Right hindlimb (tissue), 1 donor: Measurements from ENCODE around the gene TXLNA.
"Not testable (repeated sequence)": the region's sequence is repeated elsewhere in the genome, so short reads cannot be mapped to it uniquely, and the experiment has no call there.

Experiments
- DNase-seq: peaks from one replicate; pipeline ENCODE4 v3.0.0-alpha.2; 2018

TXLNA gene

DNA sequence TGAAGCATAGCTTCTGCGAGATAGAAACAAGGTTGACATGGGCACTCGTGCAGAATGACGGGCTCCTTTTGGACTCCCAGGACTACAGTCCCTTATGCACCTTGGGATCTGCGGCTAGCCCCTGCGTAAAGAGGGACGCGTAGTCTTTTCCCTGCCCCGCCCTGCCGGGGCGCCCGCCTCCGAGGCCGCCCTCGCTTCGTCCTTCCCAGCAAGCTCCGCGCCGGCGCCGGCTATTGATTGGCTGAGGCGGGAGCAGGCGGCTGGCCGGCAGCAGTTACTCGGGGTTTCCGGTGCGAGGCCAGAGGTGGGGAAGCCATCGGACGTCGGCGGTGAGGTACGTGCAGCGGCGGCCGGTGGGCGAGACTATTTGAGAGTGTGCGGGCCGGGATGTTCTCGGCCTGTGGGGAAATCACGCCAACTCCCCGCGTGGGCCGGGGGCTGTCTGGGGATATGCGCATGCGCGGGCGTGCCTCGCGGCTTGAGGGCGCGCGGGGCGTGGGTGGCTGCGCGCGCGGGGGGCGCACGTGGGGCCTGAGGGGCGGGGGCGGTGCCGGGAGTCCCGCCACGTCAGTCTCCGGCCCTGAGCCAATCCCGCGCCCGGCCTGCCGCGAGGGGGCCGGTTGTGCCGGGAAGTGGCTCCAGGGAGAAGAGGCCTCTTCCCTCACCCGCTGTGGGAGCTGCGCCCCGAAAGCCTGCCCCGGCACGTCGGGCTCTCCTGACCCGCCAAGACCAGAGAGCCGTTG, at the start of gene TXLNA:
Gene TXLNA, plus strand, starts transcription at position 233 of the 743 bp plus-strand sequence. CDS start 671 bp downstream, outside the sequence.
- DNase-seq = peak; percentile 97

DNA sequence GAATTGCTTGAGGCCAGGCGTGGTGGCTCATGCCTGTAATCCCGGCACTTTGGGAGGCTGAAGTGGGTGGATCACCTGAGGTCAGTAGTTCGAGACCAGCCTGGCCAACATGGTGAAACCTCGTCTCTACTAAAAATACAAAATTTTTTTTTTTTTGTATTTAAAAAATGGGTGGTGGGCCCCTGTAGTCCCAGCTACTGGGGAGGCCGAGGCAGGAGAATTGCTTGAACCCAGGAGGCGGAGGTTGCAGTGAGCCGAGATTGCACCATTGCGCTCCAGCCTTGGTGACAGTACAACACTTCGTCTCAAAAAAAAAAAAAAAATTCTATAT, 45.6 kb upstream of the TXLNA start:
- DNase-seq = not testable (repeated sequence)

GRCh38 chr1:32137111-32137510, 42.4 kb upstream of the TXLNA start:
- DNase-seq = no peak

GRCh38 chr1:32138965-32139364, 40.5 kb upstream of the TXLNA start:
- DNase-seq = no peak

- DNase-seq = peak; percentile 89
Observed at GRCh38 chr1:32142446-32143301, 36.8 kb upstream of the TXLNA start.

GRCh38 chr1:32143302-32143695, 36.2 kb upstream of the TXLNA start:
- not testable (repeated sequence) for DNase-seq

- DNase-seq = no peak
Observed at GRCh38 chr1:32144033-32144432, 35.4 kb upstream of the TXLNA start.

DNA sequence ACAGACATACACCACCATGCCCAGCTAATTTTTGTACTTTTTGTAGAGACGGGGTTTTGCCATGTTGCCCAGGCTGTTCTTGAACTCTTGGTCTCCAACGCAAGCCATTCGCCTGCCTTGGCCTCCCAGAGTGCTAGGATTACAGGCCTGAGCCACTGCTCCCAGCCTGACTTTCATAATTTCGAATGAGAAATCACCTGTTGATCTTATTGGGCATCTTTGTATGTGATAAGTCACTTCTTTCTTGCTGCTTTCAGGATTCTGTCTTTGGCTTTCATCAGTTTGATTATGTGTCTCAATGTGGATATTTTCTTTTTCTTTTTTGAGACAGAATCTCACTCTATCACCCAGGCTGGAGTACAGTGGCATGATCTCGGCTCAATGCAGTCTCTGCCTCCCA, 31.7 kb upstream of the TXLNA start:
- DNase-seq = not testable (repeated sequence)

DNA sequence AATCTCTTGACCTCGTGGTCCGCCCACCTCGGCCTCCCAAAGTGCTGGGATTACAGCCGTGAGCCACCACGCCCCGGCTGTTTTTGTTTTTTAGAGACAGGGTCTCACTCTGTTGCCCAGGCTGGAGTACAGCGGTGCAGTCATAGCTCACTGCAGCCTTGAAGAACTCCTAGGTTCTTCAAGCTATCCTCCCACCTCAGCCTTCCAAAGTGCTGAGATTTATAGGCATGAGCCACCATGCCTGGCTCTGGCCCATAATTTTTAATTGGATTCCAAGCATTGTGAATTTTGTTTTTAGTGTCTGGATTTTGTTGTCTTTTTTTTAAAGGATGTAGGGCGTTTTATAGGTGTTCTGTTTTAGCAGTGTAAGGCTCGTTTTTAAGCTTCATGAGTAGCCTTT, 28.6 kb upstream of the TXLNA start:
- no peak for DNase-seq

DNA sequence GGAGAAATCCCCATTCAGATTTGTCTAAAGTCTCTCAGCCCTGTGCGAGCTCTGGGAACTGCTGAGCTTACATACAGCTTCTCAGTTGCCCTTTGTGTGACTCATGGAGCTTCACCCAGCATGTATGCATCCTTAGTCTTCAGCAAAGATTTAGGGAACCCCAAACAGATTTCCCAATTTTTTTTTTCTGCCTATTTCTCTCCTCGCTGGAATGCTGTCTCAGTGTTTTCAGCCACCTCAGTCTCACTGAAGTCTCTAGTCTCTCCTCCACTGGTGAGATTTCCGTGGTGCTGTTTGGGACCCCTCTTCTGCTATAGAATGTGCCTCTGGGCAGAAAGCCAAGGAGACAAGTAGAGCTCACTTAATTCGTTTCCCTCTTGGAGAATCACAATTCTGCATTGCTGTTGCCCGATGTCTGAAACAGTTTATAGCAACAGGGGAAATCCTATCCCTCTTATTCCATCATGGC, 28.1 kb upstream of the TXLNA start:
- DNase-seq = peak; percentile 45

DNA sequence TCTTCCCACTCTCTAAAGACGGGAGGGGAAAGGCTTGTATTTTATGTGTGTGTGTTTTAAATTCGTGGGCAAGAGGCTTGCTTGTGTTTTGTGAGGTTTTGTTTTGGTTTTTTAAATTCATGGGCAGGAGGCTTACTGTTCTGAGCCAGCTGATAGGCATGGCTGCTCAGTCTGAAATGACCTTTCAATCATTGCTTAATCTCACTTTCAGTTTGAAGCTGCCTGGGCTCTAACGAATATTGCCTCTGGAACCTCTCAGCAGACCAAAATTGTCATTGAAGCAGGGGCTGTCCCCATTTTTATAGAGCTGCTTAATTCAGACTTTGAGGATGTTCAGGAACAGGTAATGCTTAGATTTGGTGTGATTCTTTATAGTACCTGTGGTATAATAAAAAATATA, 20.3 kb upstream of the TXLNA start:
- DNase-seq = no peak

DNA sequence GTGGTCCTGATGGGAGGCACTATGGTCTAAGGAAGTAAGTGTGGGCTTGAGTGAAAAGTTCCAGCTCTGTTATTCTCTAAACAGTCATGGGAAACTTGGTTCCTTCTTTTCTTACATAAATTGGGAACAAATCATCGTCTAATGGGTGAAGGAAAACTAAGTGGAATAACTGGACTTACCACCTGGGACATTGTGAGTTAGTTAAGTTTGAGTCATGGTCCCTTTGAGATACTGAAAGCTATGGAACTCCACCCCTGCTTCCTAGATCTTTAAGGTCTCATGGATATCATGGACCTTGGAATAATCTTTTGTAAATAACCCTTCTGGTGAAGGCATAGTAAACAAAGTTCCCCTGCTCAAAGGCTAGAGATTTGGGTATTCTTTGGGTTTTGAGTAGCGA, 16.1 kb upstream of the TXLNA start:
- no peak for DNase-seq

- DNase-seq = not testable (repeated sequence)
Observed at GRCh38 chr1:32165633-32166032, 13.8 kb upstream of the TXLNA start.

DNA sequence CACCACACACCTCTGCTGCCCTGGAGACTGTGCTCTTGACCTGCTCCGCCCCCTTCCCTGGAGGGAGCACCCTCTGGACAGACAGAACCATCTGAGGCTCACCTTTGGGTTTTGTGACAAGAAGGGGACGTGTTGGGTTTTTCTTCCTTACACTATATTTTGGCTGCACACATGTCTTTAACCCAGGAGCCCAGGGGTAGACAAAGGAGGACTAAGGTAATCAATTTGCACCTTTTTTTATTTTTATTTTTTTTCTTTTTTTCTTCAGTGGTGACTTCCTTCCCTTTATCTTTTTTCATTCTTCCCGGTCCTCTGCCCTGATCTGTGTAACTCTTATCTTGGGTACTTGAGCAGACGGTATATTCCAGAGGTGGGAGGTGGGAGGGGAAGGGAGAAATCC, 8.5 kb upstream of the TXLNA start:
- DNase-seq = no peak

DNA sequence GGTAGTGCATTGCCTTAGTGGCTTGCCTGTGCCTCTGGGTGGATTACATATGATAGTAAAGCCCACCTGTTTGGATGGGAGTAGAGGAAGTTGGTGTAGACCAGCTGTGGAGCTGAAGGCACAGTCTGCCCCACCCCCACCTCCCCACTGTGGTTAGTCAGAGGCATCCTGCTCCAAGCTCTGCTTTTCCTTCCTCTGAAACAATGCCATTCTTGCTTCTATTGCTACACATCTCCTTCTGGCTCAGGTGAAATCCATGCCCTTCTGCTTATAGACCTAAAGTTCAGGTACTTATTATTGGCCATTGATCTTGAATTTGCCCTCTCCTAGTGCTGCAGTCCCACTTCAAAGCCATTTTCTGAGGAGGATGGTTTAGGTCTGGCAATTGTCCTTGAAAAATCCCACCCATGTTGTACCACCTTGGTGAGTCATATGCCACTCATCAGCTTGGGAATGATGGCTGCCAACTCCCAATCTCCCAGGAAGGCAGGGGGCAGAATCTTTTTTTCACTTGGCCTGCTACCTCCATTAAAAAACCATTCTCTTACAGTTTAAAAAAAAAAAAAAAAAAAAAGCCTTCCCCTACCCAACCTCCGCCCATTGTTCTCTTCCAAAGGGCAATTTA, 6.7 kb upstream of the TXLNA start:
- no peak for DNase-seq

GRCh38 chr1:32178380-32179192, 889 bp upstream of the TXLNA start:
- DNase-seq = no peak

- no peak for DNase-seq
Observed at GRCh38 chr1:32179193-32179442, 357 bp upstream of the TXLNA start.

- peak; percentile 77 for DNase-seq
Observed at GRCh38 chr1:32180186-32181060, 948 bp downstream of the TXLNA start.

GRCh38 chr1:32181065-32181464, 1.6 kb downstream of the TXLNA start:
- no peak for DNase-seq

- no peak for DNase-seq
Observed at GRCh38 chr1:32181563-32181962, 2.1 kb downstream of the TXLNA start.

DNA sequence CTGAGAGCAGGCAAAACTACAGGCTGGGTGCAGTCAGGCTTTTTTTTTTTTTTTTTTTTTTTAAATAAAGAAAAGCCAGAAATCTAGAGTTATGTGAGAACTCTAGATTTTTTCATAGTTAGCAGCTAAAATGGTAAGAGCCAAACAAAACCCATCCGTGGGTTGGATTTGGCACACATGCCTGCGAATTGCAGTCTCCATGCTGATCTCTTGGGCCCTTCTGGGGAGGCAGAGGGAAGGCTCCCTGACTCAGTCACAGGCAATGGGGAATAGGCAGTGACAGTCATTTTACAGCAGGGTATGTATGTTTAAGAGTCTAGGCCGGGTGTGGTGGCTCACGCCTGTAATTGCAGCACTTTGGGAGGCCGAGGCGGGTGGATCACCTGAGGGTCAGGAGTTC, 2.6 kb downstream of the TXLNA start:
- DNase-seq = no peak

DNA sequence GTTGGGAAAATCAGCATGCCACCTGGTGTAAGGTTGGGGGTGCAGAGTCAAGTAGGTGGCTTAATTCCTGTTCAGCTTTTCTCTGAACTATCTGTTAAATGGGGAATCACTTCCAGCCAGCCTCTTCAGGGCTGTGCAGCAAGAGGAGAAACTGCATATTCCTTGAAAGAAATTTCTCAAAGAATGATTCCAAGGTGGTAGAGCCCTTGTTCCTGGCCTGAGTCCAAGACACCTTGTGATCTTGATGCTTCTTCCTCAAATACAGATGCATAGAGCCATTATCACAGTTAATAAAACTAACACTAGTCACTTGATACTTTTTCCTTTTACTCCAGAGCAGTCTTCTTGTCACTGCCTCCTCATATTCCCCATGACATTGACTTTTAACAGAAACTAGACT, 5.2 kb downstream of the TXLNA start:
- DNase-seq = no peak
